ENCODE data around the gene REV3L. TPM values are rescaled to one million over a fixed set of nuclear protein-coding genes. Genes with fewer than 3 reads are reported as not detected.
A peak's percentile ranks its signal among the peaks of the same experiment; 100 is the strongest.
"Not testable (repeated sequence)": the region's sequence is repeated elsewhere in the genome, so short reads cannot be mapped to it uniquely, and the experiment has no call there.

Gene REV3L
- total and polyA plus RNA-seq, 2 of the 13 experiments (the other 11 are each of a cell fraction or from before 2014, with no cell fraction given), result 12.8 to 31.3 TPM

GRCh38 chr6:111517965-111518364, 34.9 kb upstream of the REV3L start:
- ChIA-PET POLR2A (no interaction called here), CTCF (ENCODE audit: low intra/inter-chr PET ratio, low total read pairs) (no interaction called here)
- Histone ChIP-seq H3K36me3 (replicated peaks in 1 of 2; ENCODE audit: control insufficient read depth in 1 of 2, insufficient read depth in 2 of 2, low read length in 2 of 2) (no peaks in the 10 kb centered on the region), H3K4me3 (replicated peaks in 1 of 3; ENCODE audit: insufficient read depth in 1 of 3, low read depth in 2 of 3, low read length in 3 of 3) (no peak overlapping the region), H3K27ac (ENCODE audit: extremely low read length, insufficient read depth, low read length) (no peak overlapping the region), H3K27me3 (ENCODE audit: control insufficient read depth in 1 of 2, insufficient read depth in 2 of 2, low read length in 2 of 2) (no peaks in the 10 kb centered on the region), H3K4me2 (ENCODE audit: low read depth, low read length) (no peak overlapping the region), H3K9me3 (ENCODE audit: low read length) (no peaks in the 10 kb centered on the region), H3K9ac (ENCODE audit: insufficient read depth, low read depth, low read length) (no peak overlapping the region), H2AFZ (ENCODE audit: low read length) (no peak overlapping the region), H4K20me1 (ENCODE audit: insufficient read depth, low read length) (no peaks in the 10 kb centered on the region), H3K79me2 (ENCODE audit: insufficient read depth, low read length) (no peaks in the 10 kb centered on the region), H3K4me1 (ENCODE audit: insufficient read depth, low read length) (peaks cover 7% of the 10 kb centered on the region; the same call in 1 of the 2 replicates)
- BruUV-seq (replicated peaks), result no TSS peak
- intact Hi-C loops (cut with micrococcal nuclease; ENCODE audit: unreplicated experiment), result no loop called here
- DNase-seq (ENCODE audit: low spot score) (no peak), ATAC-seq (no peak; the same call in 2 of the 3 replicates), FAIRE-seq (no peak)
- in situ Hi-C loops (cut with HindIII; ENCODE audit: extremely low pct_ligation_motif_present, low pct_unique_long_range_greater_than_20kb), result no loop called here
- WGBS (ENCODE audit: low lambda C conversion rate), result 95% methylated on average over 4 of the region's 4 CpGs
- TF ChIP-seq NFE2L2 (IDR thresholded peaks at IDR 0.05; ENCODE audit: low read length), result peak; percentile 44; the same call in 1 of the 2 replicates
- no peak for TF ChIP-seq ZNF598 (CRISPR knock-in tag; IDR thresholded peaks at IDR 0.05; ENCODE audit: borderline replicate concordance)
- peak; percentile 29; the same call in 1 of the 2 replicates for TF ChIP-seq NFE2 (CRISPR knock-in tag; IDR thresholded peaks at IDR 0.05)

DNA sequence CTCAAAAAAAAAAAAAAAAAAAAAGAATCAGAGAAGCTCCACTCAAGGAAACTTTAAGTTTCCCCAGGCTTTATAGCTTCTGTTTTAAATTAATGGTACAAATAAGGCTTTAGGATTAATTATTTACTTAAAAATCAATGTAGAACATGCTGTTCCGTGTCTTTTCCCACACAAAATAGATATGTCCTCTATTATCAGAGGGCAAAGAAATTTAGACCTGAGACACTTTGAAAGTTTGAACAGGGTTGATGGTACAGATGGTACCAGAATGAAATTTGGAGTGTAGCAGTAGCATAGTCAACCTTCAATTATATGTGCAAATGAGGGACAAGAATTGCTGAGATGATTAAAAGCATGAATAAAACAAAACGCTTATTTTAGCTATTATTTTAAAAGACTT, 32.2 kb upstream of the REV3L start:
- Histone ChIP-seq H3K27me3 (ENCODE audit: control insufficient read depth in 1 of 2, insufficient read depth in 2 of 2, low read length in 2 of 2) (no peaks in the 10 kb centered on the region), H3K79me2 (ENCODE audit: insufficient read depth, low read length) (no peaks in the 10 kb centered on the region), H3K9ac (ENCODE audit: insufficient read depth, low read depth, low read length) (no peak overlapping the region), H3K27ac (ENCODE audit: extremely low read length, insufficient read depth, low read length) (no peak overlapping the region), H3K36me3 (replicated peaks in 1 of 2; ENCODE audit: control insufficient read depth in 1 of 2, insufficient read depth in 2 of 2, low read length in 2 of 2) (no peaks in the 10 kb centered on the region), H2AFZ (ENCODE audit: low read length) (no peak overlapping the region), H3K4me3 (replicated peaks in 1 of 3; ENCODE audit: insufficient read depth in 1 of 3, low read depth in 2 of 3, low read length in 3 of 3) (no peak overlapping the region), H4K20me1 (ENCODE audit: insufficient read depth, low read length) (no peaks in the 10 kb centered on the region), H3K4me1 (ENCODE audit: insufficient read depth, low read length) (no peaks in the 10 kb centered on the region), H3K4me2 (ENCODE audit: low read depth, low read length) (no peak overlapping the region), H3K9me3 (ENCODE audit: low read length) (no peaks in the 10 kb centered on the region)
- 87% methylated on average over 2 of the region's 2 CpGs for WGBS (ENCODE audit: low lambda C conversion rate)
- intact Hi-C loops (cut with micrococcal nuclease; ENCODE audit: unreplicated experiment) (no loop called here), in situ Hi-C loops (cut with HindIII; ENCODE audit: extremely low pct_ligation_motif_present, low pct_unique_long_range_greater_than_20kb) (no loop called here)
- ChIA-PET POLR2A (no interaction called here), CTCF (ENCODE audit: low intra/inter-chr PET ratio, low total read pairs) (no interaction called here)
- FAIRE-seq, result no peak
- TF ChIP-seq ZNF264 (CRISPR knock-in tag; IDR thresholded peaks at IDR 0.05), result no peak
- no peak for ATAC-seq
- no peak for DNase-seq (ENCODE audit: low spot score)
- BruUV-seq (replicated peaks), result no TSS peak

GRCh38 chr6:111514531-111514930, 31.5 kb upstream of the REV3L start:
- H3K9me3 ChIP-seq (ENCODE audit: low read length); ATAC-seq; H3K27me3 ChIP-seq (ENCODE audit: control insufficient read depth in 1 of 2, insufficient read depth in 2 of 2, low read length in 2 of 2); H4K20me1 ChIP-seq (ENCODE audit: insufficient read depth, low read length); in situ Hi-C loops (cut with HindIII; ENCODE audit: extremely low pct_ligation_motif_present, low pct_unique_long_range_greater_than_20kb); H3K9ac ChIP-seq (ENCODE audit: insufficient read depth, low read depth, low read length); H3K36me3 ChIP-seq (replicated peaks in 1 of 2; ENCODE audit: control insufficient read depth in 1 of 2, insufficient read depth in 2 of 2, low read length in 2 of 2); H3K4me2 ChIP-seq (ENCODE audit: low read depth, low read length); POLR2A ChIA-PET; H2AFZ ChIP-seq (ENCODE audit: low read length); intact Hi-C loops (cut with micrococcal nuclease; ENCODE audit: unreplicated experiment); H3K79me2 ChIP-seq (ENCODE audit: insufficient read depth, low read length); CTCF ChIA-PET (ENCODE audit: low intra/inter-chr PET ratio, low total read pairs); DNase-seq (ENCODE audit: low spot score); H3K4me1 ChIP-seq (ENCODE audit: insufficient read depth, low read length); BruUV-seq (replicated peaks); FAIRE-seq; H3K4me3 ChIP-seq (replicated peaks in 1 of 3; ENCODE audit: insufficient read depth in 1 of 3, low read depth in 2 of 3, low read length in 3 of 3); H3K27ac ChIP-seq (ENCODE audit: extremely low read length, insufficient read depth, low read length): not testable (repeated sequence)
- WGBS (ENCODE audit: low lambda C conversion rate), result 95% methylated on average over 6 of the region's 6 CpGs

All from HepG2 (cell line).